WERI-Rb-1 (cell line): ENCODE data around the gene IGFBP1.

ENCODE experiments used
- DNase-seq: peaks from one replicate; pipeline ENCODE4 v3.0.0-alpha.2; 2020
- H3K27ac ChIP-seq: fragments of 250-450 bp; sonication (Bioruptor Pico); 2 replicates; pipeline ENCODE4 v1.5.1; 2020; ENCODE audit warnings: mild to moderate bottlenecking, moderate library complexity
- H3K27me3 ChIP-seq: fragments of 250-450 bp; sonication (Bioruptor Pico); 2 replicates; pipeline ENCODE4 v1.5.1; 2021; ENCODE audit warnings: mild to moderate bottlenecking, low read depth, moderate library complexity; ENCODE audit not compliant: insufficient read depth, severe bottlenecking
- H3K36me3 ChIP-seq: fragments of 250-450 bp; sonication (Bioruptor Pico); 2 replicates; pipeline ENCODE4 v1.5.1; 2020; ENCODE audit warnings: mild to moderate bottlenecking, moderate library complexity
- H3K4me3 ChIP-seq: 2 replicates; pipeline ENCODE4 v1.5.1; 2011; ENCODE audit warnings: low read depth, mild to moderate bottlenecking, control low read depth, low read length
- H3K9me3 ChIP-seq: fragments of 250-450 bp; sonication (Bioruptor Pico); 2 replicates; pipeline ENCODE4 v1.5.1; 2021; ENCODE audit warnings: mild to moderate bottlenecking, moderate library complexity; ENCODE audit not compliant: severe bottlenecking
- CTCF ChIP-seq: IDR thresholded peaks from 2 replicates; pipeline ENCODE4 v1.5.1; 2011; ENCODE audit warnings: low read depth, mild to moderate bottlenecking, control low read depth, inconsistent platforms, low read length

The IGFBP1 gene

GRCh38 chr7:45881280-45881758 lies 7.0 kb upstream of the IGFBP1 start:
- no peaks in the 10 kb centered on the region for H3K36me3 ChIP-seq
- no peak for TF ChIP-seq CTCF
- H3K9me3 ChIP-seq: peaks cover 7% of the 10 kb centered on the region
- H3K27me3 ChIP-seq: no peaks in the 10 kb centered on the region
- H3K27ac ChIP-seq: no peak overlapping the region
- no peak overlapping the region for H3K4me3 ChIP-seq
- no peak for DNase-seq

GRCh38 chr7:45881759-45882464 lies 6.4 kb upstream of the IGFBP1 start:
- Histone ChIP-seq H3K4me3 (no peak overlapping the region), H3K9me3 (peaks cover 7% of the 10 kb centered on the region), H3K36me3 (no peaks in the 10 kb centered on the region), H3K27ac (no peak overlapping the region), H3K27me3 (peaks cover 5% of the 10 kb centered on the region)
- DNase-seq: no peak
- TF ChIP-seq CTCF: no peak

- Histone ChIP-seq H3K4me3 (no peak overlapping the region), H3K27me3 (peaks cover 7% of the 10 kb centered on the region), H3K36me3 (no peaks in the 10 kb centered on the region), H3K27ac (no peak overlapping the region), H3K9me3 (peaks cover 7% of the 10 kb centered on the region)
- no peak for DNase-seq
- no peak for TF ChIP-seq CTCF
These were observed 5.8 kb upstream of the IGFBP1 start for GRCh38 chr7:45882465-45882810.

GRCh38 chr7:45884136-45884535 lies 4.2 kb upstream of the IGFBP1 start:
- no peak overlapping the region for H3K27ac ChIP-seq
- no peak overlapping the region for H3K4me3 ChIP-seq
- H3K27me3 ChIP-seq: peaks cover 22% of the 10 kb centered on the region
- TF ChIP-seq CTCF: no peak
- H3K9me3 ChIP-seq: no peaks in the 10 kb centered on the region
- DNase-seq: no peak
- H3K36me3 ChIP-seq: no peaks in the 10 kb centered on the region

GRCh38 chr7:45885264-45885882 lies 2.9 kb upstream of the IGFBP1 start:
- no peak for TF ChIP-seq CTCF
- Histone ChIP-seq H3K4me3 (no peak overlapping the region), H3K27me3 (peaks cover 35% of the 10 kb centered on the region), H3K27ac (no peak overlapping the region), H3K9me3 (no peaks in the 10 kb centered on the region), H3K36me3 (no peaks in the 10 kb centered on the region)
- no peak for DNase-seq
